ENCODE data around the gene ADAMTSL2.

- no peak for TF ChIP-seq GATA2 (IDR thresholded peaks at IDR 0.05; ENCODE audit: low read depth, low read length)
- TF ChIP-seq GATA3 (IDR thresholded peaks at IDR 0.05; ENCODE audit: low read depth, low read length) = no peak
Observed at GRCh38 chr9:133597316-133597957, 62.9 kb downstream of the ADAMTSL2 start.

Measured in SH-SY5Y (cell line).